B cell (primary cell): Measurements from ENCODE around the gene CAPN10. TPM values are rescaled to one million over a fixed set of nuclear protein-coding genes. Genes with fewer than 3 reads are reported as not detected.

Experiments
- ATAC-seq: fragments of 200-7000 bp; cut with Tn5 transposase; one replicate; pipeline ENCODE4 v1.10.0; 2021; ENCODE audit warnings: low read depth, mild to moderate bottlenecking, moderate number of reproducible peaks, moderate library complexity
- CTCF ChIA-PET: fragments of 350-600 bp; sonication (Branson Sonifier 250); formaldehyde crosslinking; loops from one replicate; lab custom pipeline; 2021; ENCODE audit warnings: antibody characterized with exemption, inconsistent platforms; lab: Charles Lee
- POLR2A ChIA-PET: fragments of 350-600 bp; sonication (Branson Sonifier 250); formaldehyde crosslinking; loops from one replicate; lab custom pipeline; 2021; ENCODE audit warnings: antibody characterized with exemption; lab: Charles Lee
- DNase-seq: peaks from one replicate; pipeline ENCODE4 v3.0.0; 2013
- H2AFZ ChIP-seq: 2 replicates; pipeline ENCODE4 v1.6.1; 2012; ENCODE audit warnings: mild to moderate bottlenecking, low read depth, low read length; ENCODE audit not compliant: insufficient read depth, poor library complexity, severe bottlenecking
- H3K27ac ChIP-seq, 2 donors: 1 replicate in 1 of 2; 2 replicates in 1 of 2; pipeline ENCODE4 v1.5.1; 2012 to 2013; ENCODE audit warnings: low read length in 2 of 2, mild to moderate bottlenecking in 2 of 2, moderate library complexity in 1 of 2
- H3K27me3 ChIP-seq, 4 experiments: fragments of 200-600 bp in 1 of 4; sonication (generic) in 1 of 4; replicated peaks in 1 of 4; 1 replicate in 2 of 4; 2 replicates in 2 of 4; pipeline versions ENCODE4 v1.6.1 to v1.7.0; 2013 to 2016; ENCODE audit warnings: low read length in 3 of 4, mild to moderate bottlenecking in 2 of 4, mixed read lengths in 1 of 4, moderate library complexity in 1 of 4; ENCODE audit not compliant: insufficient read depth in 4 of 4, control insufficient read depth in 3 of 4; ENCODE audit errors: control extremely low read depth in 1 of 4
- H3K36me3 ChIP-seq, 2 experiments: replicated peaks in 1 of 2; 1 replicate in 1 of 2; 2 replicates in 1 of 2; pipeline versions ENCODE4 v1.6.1 to v1.7.1; 2013; ENCODE audit warnings: low read length in 1 of 2; ENCODE audit not compliant: insufficient read depth in 2 of 2, control insufficient read depth in 1 of 2; ENCODE audit errors: control extremely low read depth in 1 of 2, extremely low read depth in 1 of 2
- H3K4me1 ChIP-seq, 2 donors: fragments of 200-600 bp in 1 of 2; sonication (generic) in 1 of 2; 1 replicate in 1 of 2; 2 replicates in 1 of 2; pipeline versions ENCODE4 v1.5.1 to v1.6.1; 2013 to 2017; ENCODE audit warnings: low read length in 2 of 2; ENCODE audit not compliant: control insufficient read depth in 2 of 2, insufficient read depth in 2 of 2
- H3K4me2 ChIP-seq: replicated peaks from 2 replicates; pipeline ENCODE3; 2012; ENCODE audit warnings: mild to moderate bottlenecking, low read depth, low read length; ENCODE audit not compliant: poor library complexity, severe bottlenecking
- H3K4me3 ChIP-seq, 5 experiments: fragments of 200-600 bp in 1 of 5; sonication (generic) in 1 of 5; 1 replicate in 3 of 5; 2 replicates in 2 of 5; pipeline versions ENCODE4 v1.5.1 to v1.7.0; 2011 to 2016; ENCODE audit warnings: low read length in 4 of 5, mild to moderate bottlenecking in 4 of 5, low read depth in 2 of 5, control low read depth in 1 of 5, moderate library complexity in 1 of 5; ENCODE audit not compliant: insufficient read depth in 1 of 5; ENCODE audit errors: control extremely low read depth in 1 of 5, extremely low read depth in 1 of 5
- H3K79me2 ChIP-seq: fragments of 200-600 bp; sonication (generic); one replicate; pipeline ENCODE4 v1.6.0; 2016; ENCODE audit warnings: low read length; ENCODE audit not compliant: control insufficient read depth, insufficient read depth
- H3K9ac ChIP-seq: fragments of 200-600 bp; sonication (generic); 2 replicates; pipeline ENCODE4 v1.6.1; 2017; ENCODE audit warnings: mild to moderate bottlenecking, low read length, moderate library complexity
- H3K9me3 ChIP-seq, 3 donors: one replicate each; pipeline versions ENCODE4 v1.6.1 to v1.7.1; 2013; ENCODE audit warnings: low read length in 2 of 3; ENCODE audit not compliant: control insufficient read depth in 2 of 3, insufficient read depth in 1 of 3; ENCODE audit errors: control extremely low read depth in 1 of 3
- H4K20me1 ChIP-seq: 2 replicates; pipeline ENCODE4 v1.6.0; 2012; ENCODE audit warnings: mild to moderate bottlenecking, low read length; ENCODE audit not compliant: insufficient read depth, control insufficient read depth, poor library complexity, severe bottlenecking
- H3K27ac Mint-ChIP-seq: one replicate; pipeline ENCODE4 v1.8.0; 2021; ENCODE audit warnings: mixed read lengths
- H3K27me3 Mint-ChIP-seq: one replicate; pipeline ENCODE4 v1.8.0; 2021; ENCODE audit warnings: mixed read lengths
- H3K4me1 Mint-ChIP-seq: one replicate; pipeline ENCODE4 v1.8.0; 2021; ENCODE audit warnings: mixed read lengths
- H3K4me3 Mint-ChIP-seq: one replicate; pipeline ENCODE4 v1.8.0; 2021; ENCODE audit warnings: mixed read lengths
- H3K9me3 Mint-ChIP-seq: one replicate; pipeline ENCODE4 v1.8.0; 2022; ENCODE audit warnings: mixed read lengths; ENCODE audit not compliant: insufficient read depth
- CTCF ChIP-seq: fragments of 200-600 bp; IDR thresholded peaks from one replicate; pipeline ENCODE4 v1.8.0; 2022; ENCODE audit warnings: antibody characterized with exemption, mild to moderate bottlenecking
- EZH2 ChIP-seq: IDR thresholded peaks from 2 replicates; pipeline ENCODE4 v1.6.1; 2012; ENCODE audit warnings: borderline replicate concordance, low read depth, mild to moderate bottlenecking, moderate library complexity, low read length; ENCODE audit not compliant: insufficient read depth, poor library complexity, severe bottlenecking
- WGBS: methylation state at CpG from one replicate; pipeline ENCODE4 v1.1.5; 2013; ENCODE audit warnings: missing lambda C conversion rate; ENCODE audit not compliant: insufficient coverage; 5-methylcytosine and 5-hydroxymethylcytosine counted together
- intact Hi-C: fragments of 100-400 bp; cut with micrococcal nuclease; formaldehyde crosslinking; loops from one replicate; pipeline ENCODE4 v1.10.0; 2022
- polyA plus RNA-seq: library from polyadenylated mRNA; depleted of rRNA; stranded (reverse); fragments of >200 nt; gene quantifications from 2 replicates; pipeline ENCODE4 v1.2.3, GENCODE V29; 2012
- total RNA-seq, 2 donors: library from RNA; stranded (reverse); fragments of 120-200 nt in 1 of 2; gene quantifications; 1 replicate in 1 of 2; 2 replicates in 1 of 2; pipeline versions ENCODE4 v1.2.3 to v1.2.4, GENCODE V29; 2013 to 2022

The CAPN10 gene
- total and polyA plus RNA-seq, 2 donors (not counting 1 experiment from before 2014, with no cell fraction given) = 73.4 to 92.1 TPM

DNA sequence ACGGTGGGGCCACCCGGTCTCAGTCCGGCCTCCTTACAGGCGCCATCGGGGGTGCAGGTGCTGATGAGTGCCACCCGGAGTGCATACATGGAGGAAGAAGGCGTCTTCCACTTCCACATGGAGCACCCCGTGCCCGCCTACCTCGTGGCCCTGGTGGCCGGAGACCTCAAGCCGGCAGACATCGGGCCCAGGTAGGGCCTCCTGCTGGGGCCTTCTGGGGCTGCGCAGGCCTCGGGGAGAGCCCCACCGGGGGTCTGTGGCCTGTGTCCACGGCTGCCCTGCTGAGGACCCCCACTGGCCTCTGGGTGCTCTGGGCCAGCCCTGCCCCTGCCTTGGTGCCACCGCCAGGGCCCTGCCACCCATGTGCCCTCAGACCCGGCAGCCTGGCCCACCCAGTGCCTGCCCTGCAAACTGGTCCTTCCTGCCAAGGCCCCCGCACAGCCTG is 13.4 kb upstream of the CAPN10 start:
- TF ChIP-seq CTCF (no peak), EZH2 (no peak)
- Histone ChIP-seq H3K4me2 (no peak overlapping the region), H3K4me3 (no peak overlapping the region), H3K9ac (no peak overlapping the region), H2AFZ (no peak overlapping the region), H3K27me3 (no peaks in the 10 kb centered on the region), H4K20me1 (peaks cover 91% of the 10 kb centered on the region), H3K27ac (no peak overlapping the region), H3K4me1 (peaks cover 22% of the 10 kb centered on the region in 2 donors), H3K79me2 (peaks cover 69% of the 10 kb centered on the region), H3K9me3 (no peaks in the 10 kb centered on the region), H3K36me3 (peaks cover 0 to 55% of the 10 kb centered on the region in 2 experiments)
- Mint-ChIP-seq H3K27me3 (no peaks in the 10 kb centered on the region), H3K4me1 (peaks cover 26% of the 10 kb centered on the region), H3K27ac (no peak overlapping the region), H3K4me3 (no peak overlapping the region), H3K9me3 (no peaks in the 10 kb centered on the region)
- ATAC-seq (no peak), DNase-seq (no peak)
- 96% methylated on average over 20 of the region's 20 CpGs for WGBS
- ChIA-PET POLR2A (no interaction called here), CTCF (no interaction called here)
- intact Hi-C loops = no loop called here

GRCh38 chr2:240573516-240574385 is 12.8 kb upstream of the CAPN10 start:
- Histone ChIP-seq H3K79me2 (peaks cover 69% of the 10 kb centered on the region), H3K4me3 (no peak overlapping the region)

More at GRCh38 chr2:240573516-240574385, 12.8 kb upstream of the CAPN10 start:
- peaks cover 22% of the 10 kb centered on the region in 2 donors for H3K4me1 ChIP-seq
- POLR2A ChIA-PET = no interaction called here
- TF ChIP-seq CTCF (no peak), EZH2 (no peak)
- no peak for DNase-seq
- CTCF ChIA-PET = no interaction called here
- no peak overlapping the region for H2AFZ ChIP-seq
- H3K36me3 ChIP-seq = peaks cover 0 to 58% of the 10 kb centered on the region in 2 experiments
- no peak overlapping the region for H3K4me2 ChIP-seq
- Mint-ChIP-seq H3K27me3 (no peaks in the 10 kb centered on the region), H3K9me3 (no peaks in the 10 kb centered on the region), H3K4me3 (no peak overlapping the region), H3K27ac (no peak overlapping the region), H3K4me1 (peaks cover 26% of the 10 kb centered on the region)
- H4K20me1 ChIP-seq = peaks cover 98% of the 10 kb centered on the region
- no peak overlapping the region for H3K27ac ChIP-seq
- no peaks in the 10 kb centered on the region for H3K9me3 ChIP-seq
- ATAC-seq = no peak
- 94% methylated on average over 35 of the region's 37 CpGs for WGBS
- intact Hi-C loops = no loop called here
- no peak overlapping the region for H3K9ac ChIP-seq
- H3K27me3 ChIP-seq = no peaks in the 10 kb centered on the region
